Measurements from ENCODE around the gene DRD5.

- no peak for TF ChIP-seq CTCF (IDR thresholded peaks at IDR 0.05 in 4 of 5, conservative IDR thresholded peaks at IDR 0.05 in 1 of 5)
- TF ChIP-seq POLR2A (IDR thresholded peaks at IDR 0.05) = no peak
Observed at GRCh38 chr4:9826551-9826950, 45.1 kb downstream of the DRD5 start.

Data from gastrocnemius medialis (tissue), 4 donors.